WTC11 (cell line): ENCODE data around the gene VPS8. TPM values are rescaled to one million over a fixed set of nuclear protein-coding genes. Genes with fewer than 3 reads are reported as not detected.

Experiments
- ATAC-seq: fragments of 200-7000 bp; cut with Tn5 transposase; 2 replicates; pipeline ENCODE4 v1.10.0; 2021; ENCODE audit warnings: mild to moderate bottlenecking, moderate library complexity
- CTCF ChIA-PET: fragments of 300-600 bp; sonication (Branson Sonifier 250); formaldehyde crosslinking; loops from one replicate; lab custom pipeline; 2021; ENCODE audit warnings: antibody characterized with exemption; lab: Charles Lee
- POLR2A ChIA-PET: fragments of 350-600 bp; sonication (Branson Sonifier 250); formaldehyde crosslinking; loops from one replicate; lab custom pipeline; 2021; ENCODE audit warnings: antibody characterized with exemption; lab: Charles Lee
- DNase-seq: peaks from one replicate; pipeline ENCODE4 v3.0.0; 2021; ENCODE audit warnings: low spot score
- H3K27ac Mint-ChIP-seq: 2 replicates; pipeline ENCODE4 v1.8.0; 2021; ENCODE audit warnings: mixed read lengths
- H3K27me3 Mint-ChIP-seq: 2 replicates; pipeline ENCODE4 v1.8.0; 2021; ENCODE audit warnings: low read depth, mild to moderate bottlenecking, moderate library complexity, mixed read lengths
- H3K36me3 Mint-ChIP-seq: 2 replicates; pipeline ENCODE4 v1.8.0; 2021; ENCODE audit warnings: mixed read lengths
- H3K4me1 Mint-ChIP-seq: 2 replicates; pipeline ENCODE4 v1.8.0; 2022; ENCODE audit warnings: mixed read lengths
- H3K4me3 Mint-ChIP-seq: 2 replicates; pipeline ENCODE4 v1.8.0; 2021; ENCODE audit warnings: mild to moderate bottlenecking, moderate library complexity, mixed read lengths
- H3K9me3 Mint-ChIP-seq: 2 replicates; pipeline ENCODE4 v1.8.0; 2021; ENCODE audit warnings: mixed read lengths
- CREM ChIP-seq: sonication (generic); formaldehyde crosslinking; IDR thresholded peaks from 2 replicates; pipeline ENCODE4 v1.8.1; 2022; ENCODE audit warnings: mild to moderate bottlenecking, missing genetic modification reagents, moderate library complexity
- CTCF ChIP-seq: fragments of 200-600 bp; IDR thresholded peaks from 2 replicates; pipeline ENCODE4 v1.8.0; 2022; ENCODE audit warnings: antibody characterized with exemption
- E2F1 ChIP-seq: sonication (generic); formaldehyde crosslinking; IDR thresholded peaks from 2 replicates; pipeline ENCODE4 v1.8.0; 2022; ENCODE audit warnings: mild to moderate bottlenecking, missing genetic modification reagents
- ERG ChIP-seq: fragments of 250-450 bp; sonication (Bioruptor Pico); IDR thresholded peaks from 2 replicates; pipeline ENCODE4 v1.8.0; 2021; ENCODE audit warnings: mild to moderate bottlenecking
- FOXP4 ChIP-seq: sonication (generic); formaldehyde crosslinking; IDR thresholded peaks from 2 replicates; pipeline ENCODE4 v1.8.0; 2022; ENCODE audit warnings: mild to moderate bottlenecking, missing genetic modification reagents
- GTF2I ChIP-seq: fragments of 250-450 bp; sonication (Bioruptor Pico); conservative IDR thresholded peaks from 2 replicates; pipeline ENCODE4 v1.4.0; 2021; ENCODE audit warnings: mild to moderate bottlenecking
- PREB ChIP-seq: sonication (generic); formaldehyde crosslinking; IDR thresholded peaks from 2 replicates; pipeline ENCODE4 v1.8.1; 2022; ENCODE audit warnings: mild to moderate bottlenecking, missing genetic modification reagents, moderate library complexity, borderline replicate concordance
- SMAD4 ChIP-seq: sonication (generic); formaldehyde crosslinking; IDR thresholded peaks from 2 replicates; pipeline ENCODE4 v1.8.0; 2022; ENCODE audit warnings: mild to moderate bottlenecking, missing genetic modification reagents
- ZBTB43 ChIP-seq: sonication (generic); formaldehyde crosslinking; IDR thresholded peaks from 2 replicates; pipeline ENCODE4 v1.8.1; 2023; ENCODE audit warnings: mild to moderate bottlenecking, missing genetic modification reagents
- ZNF121 ChIP-seq: sonication (generic); formaldehyde crosslinking; IDR thresholded peaks from 2 replicates; pipeline ENCODE4 v1.8.0; 2023; ENCODE audit warnings: missing genetic modification reagents
- ZNF416 ChIP-seq: fragments of 250-450 bp; sonication (Bioruptor Pico); IDR thresholded peaks from 2 replicates; pipeline ENCODE4 v1.9.0; 2021; ENCODE audit warnings: mild to moderate bottlenecking, inconsistent platforms
- ZSCAN18 ChIP-seq: fragments of 250-450 bp; sonication (Bioruptor Pico); IDR thresholded peaks from 2 replicates; pipeline ENCODE4 v2.1.2; 2022; ENCODE audit warnings: mild to moderate bottlenecking, moderate library complexity
- total RNA-seq: library from RNA; stranded (reverse); gene quantifications from 3 replicates; pipeline ENCODE4 v1.2.3, GENCODE V29; 2021

VPS8 gene
- total RNA-seq, 1 experiment from 2014 or later = 44.9 TPM

- TF ChIP-seq E2F1 (CRISPR knock-in tag) (no peak), ZNF416 (CRISPR knock-in tag) (no peak), CTCF (no peak)
These were observed 20.9 kb downstream of the VPS8 start (continued) for GRCh38 chr3:184832903-184833302.

- no peak overlapping the region for H3K4me3 Mint-ChIP-seq
These were observed 24.3 kb downstream of the VPS8 start for GRCh38 chr3:184836090-184836822.

More at GRCh38 chr3:184836090-184836822, 24.3 kb downstream of the VPS8 start:
- peaks cover 16% of the 10 kb centered on the region for H3K4me1 Mint-ChIP-seq
- no peaks in the 10 kb centered on the region for H3K27me3 Mint-ChIP-seq
- H3K36me3 Mint-ChIP-seq = peaks cover 21% of the 10 kb centered on the region
- DNase-seq (no peak), ATAC-seq (no peak)
- TF ChIP-seq PREB (CRISPR knock-in tag) (no peak), ZBTB43 (CRISPR knock-in tag) (no peak), SMAD4 (CRISPR knock-in tag) (no peak), ERG (CRISPR knock-in tag) (no peak), CREM (no peak), ZSCAN18 (CRISPR knock-in tag) (no peak), GTF2I (CRISPR knock-in tag) (no peak), ZNF121 (CRISPR knock-in tag) (no peak), FOXP4 (CRISPR knock-in tag) (no peak)
- TF ChIP-seq, all 79 proteins: peak for 0
- Mint-ChIP-seq H3K27ac (0 out of 2 replicates have a peak overlapping the region, but pooled peaks have one; percentile 24), H3K9me3 (no peaks in the 10 kb centered on the region)
- ChIA-PET CTCF (interaction anchor here (0.9 to 1.7 kb wide), 3 partner anchors 24 to 285 kb away, joined by 3 to 4 read pairs (median 3); partner anchors contain the start of genes EPHB3 and VPS8), POLR2A (no interaction called here)
